GM23338 (cell line): Measurements from ENCODE around the gene ZNF101. TPM values are rescaled to one million over a fixed set of nuclear protein-coding genes. Genes with fewer than 3 reads are reported as not detected.

Source experiments
- ATAC-seq: fragments of 200-7000 bp; cut with Tn5 transposase; 3 replicates; pipeline ENCODE4 v1.9.1; 2020
- DNase-seq: peaks from one replicate; pipeline ENCODE4 v3.0.0-alpha.2; 2015; ENCODE audit warnings: low spot score
- H2AFZ ChIP-seq: fragments of 200-600 bp; sonication (generic); 2 replicates; pipeline ENCODE4 v1.8.0; 2016; ENCODE audit warnings: antibody characterized with exemption, mild to moderate bottlenecking, moderate library complexity
- H3F3A ChIP-seq: fragments of 200-600 bp; sonication (generic); replicated peaks from 2 replicates; pipeline ENCODE4 v1.8.0; 2017; ENCODE audit warnings: antibody characterized with exemption, mixed run types, low read depth
- H3K27ac ChIP-seq: fragments of 200-600 bp; sonication (generic); 2 replicates; pipeline ENCODE4 v1.6.1; 2016; ENCODE audit warnings: low read depth
- H3K27me3 ChIP-seq: fragments of 200-600 bp; sonication (generic); 2 replicates; pipeline ENCODE4 v1.8.0; 2016; ENCODE audit warnings: mild to moderate bottlenecking, mixed run types, moderate library complexity; ENCODE audit not compliant: insufficient read depth
- H3K36me3 ChIP-seq: fragments of 200-600 bp; sonication (generic); 2 replicates; pipeline ENCODE4 v1.8.0; 2016; ENCODE audit warnings: mild to moderate bottlenecking; ENCODE audit not compliant: insufficient read depth
- H3K4me1 ChIP-seq: fragments of 200-600 bp; sonication (generic); 2 replicates; pipeline ENCODE4 v1.8.0; 2016; ENCODE audit warnings: mild to moderate bottlenecking, moderate library complexity; ENCODE audit not compliant: insufficient read depth
- H3K4me2 ChIP-seq: fragments of 200-600 bp; sonication (generic); 2 replicates; pipeline ENCODE4 v1.7.1; 2017; ENCODE audit warnings: mixed run types
- H3K4me3 ChIP-seq: fragments of 200-600 bp; sonication (generic); 2 replicates; pipeline ENCODE4 v1.6.1; 2016; ENCODE audit warnings: mixed run types
- H3K79me2 ChIP-seq: fragments of 200-600 bp; sonication (generic); replicated peaks from 2 replicates; pipeline ENCODE4 v1.8.0; 2017; ENCODE audit warnings: mild to moderate bottlenecking; ENCODE audit not compliant: insufficient read depth
- H3K9me2 ChIP-seq: fragments of 200-600 bp; sonication (generic); 2 replicates; pipeline ENCODE4 v1.8.0; 2017; ENCODE audit not compliant: insufficient read depth
- H4K20me1 ChIP-seq: fragments of 200-600 bp; sonication (generic); replicated peaks from 2 replicates; pipeline ENCODE4 v1.8.0; 2017; ENCODE audit warnings: mild to moderate bottlenecking; ENCODE audit not compliant: insufficient read depth
- H3K27ac Mint-ChIP-seq: 2 replicates; pipeline ENCODE4 v1.8.0; 2020; ENCODE audit warnings: inconsistent platforms, mild to moderate bottlenecking, moderate library complexity, mixed read lengths
- H3K27me3 Mint-ChIP-seq: 3 replicates; pipeline ENCODE4 v1.8.0; 2022; ENCODE audit warnings: low read depth, mild to moderate bottlenecking, moderate library complexity, mixed read lengths, inconsistent platforms; ENCODE audit not compliant: insufficient read depth, poor library complexity
- H3K36me3 Mint-ChIP-seq: 3 replicates; pipeline ENCODE4 v1.8.0; 2021; ENCODE audit warnings: low read depth, mild to moderate bottlenecking, inconsistent platforms, moderate library complexity, mixed read lengths
- H3K4me1 Mint-ChIP-seq: 3 replicates; pipeline ENCODE4 v1.8.0; 2020; ENCODE audit warnings: mild to moderate bottlenecking, inconsistent platforms, mixed read lengths
- H3K4me3 Mint-ChIP-seq: 3 replicates; pipeline ENCODE4 v1.8.0; 2021; ENCODE audit warnings: moderate library complexity, mild to moderate bottlenecking, inconsistent platforms, mixed read lengths
- H3K9me3 Mint-ChIP-seq: 3 replicates; pipeline ENCODE4 v1.8.0; 2020; ENCODE audit warnings: moderate library complexity, mild to moderate bottlenecking, inconsistent platforms, mixed read lengths
- CREB1 ChIP-seq: fragments of 250-450 bp; sonication (Bioruptor Pico); IDR thresholded peaks from 2 replicates; pipeline ENCODE4 v1.5.0; 2020; ENCODE audit warnings: low read depth, mild to moderate bottlenecking, moderate library complexity
- CTCF ChIP-seq, 2 experiments: fragments of 200-600 bp in 1 of 2; sonication (generic) in 1 of 2; conservative IDR thresholded peaks; 2 replicates each; pipeline versions ENCODE4 v1.5.1 to v1.6.1; 2016 to 2017; ENCODE audit warnings: antibody characterized with exemption in 2 of 2, low read depth in 2 of 2, mild to moderate bottlenecking in 2 of 2, moderate library complexity in 1 of 2
- ETS1 ChIP-seq: IDR thresholded peaks from 2 replicates; pipeline ENCODE4 v1.6.1; 2016; ENCODE audit warnings: antibody characterized with exemption
- EZH2 ChIP-seq: fragments of 200-600 bp; sonication (generic); IDR thresholded peaks from one replicate; pipeline ENCODE4 v1.8.0; 2017; ENCODE audit warnings: antibody characterized with exemption, mild to moderate bottlenecking, low read depth; ENCODE audit not compliant: unreplicated experiment
- EZH2phosphoT487 ChIP-seq: fragments of 200-600 bp; sonication (generic); IDR thresholded peaks from one replicate; pipeline ENCODE4 v1.8.1; 2018; ENCODE audit warnings: antibody characterized with exemption; ENCODE audit not compliant: unreplicated experiment
- JUNB ChIP-seq: IDR thresholded peaks from one replicate; pipeline ENCODE4 v1.6.1; 2016; ENCODE audit warnings: antibody characterized with exemption; ENCODE audit not compliant: unreplicated experiment
- ZNF331 ChIP-seq: fragments of 250-450 bp; sonication (Bioruptor Pico); IDR thresholded peaks from 2 replicates; pipeline ENCODE4 v1.5.0; 2020; ENCODE audit warnings: low read depth, mild to moderate bottlenecking, moderate library complexity
- ZNF462 ChIP-seq: fragments of 250-450 bp; sonication (Bioruptor Pico); IDR thresholded peaks from 2 replicates; pipeline ENCODE4 v1.5.0; 2020; ENCODE audit warnings: mild to moderate bottlenecking, moderate library complexity
- polyA plus RNA-seq: library from polyadenylated mRNA; unstranded; fragments of >200 nt; fragmentation: Nextera tagmentation; extraction: Ambion mirVana; gene quantifications from 2 replicates; pipeline ENCODE4 v1.2.1, GENCODE V29; 2016
- total RNA-seq: library from RNA; depleted of rRNA; stranded (reverse); fragments of >200 nt; shearing (Covaris generic); gene quantifications from 2 replicates; pipeline ENCODE4 v1.2.3, GENCODE V29; 2014

Gene ZNF101
- total and polyA plus RNA-seq, 2 experiments from 2014 or later = 46.4 to 47.9 TPM

- no peak overlapping the region for H3K27ac Mint-ChIP-seq
- ATAC-seq = no peak
Observed at GRCh38 chr19:19656451-19657396, 11.9 kb upstream of the ZNF101 start.

More at GRCh38 chr19:19656451-19657396, 11.9 kb upstream of the ZNF101 start:
- no peak overlapping the region for H3K4me3 ChIP-seq
- no peak overlapping the region for H2AFZ ChIP-seq
- no peaks in the 10 kb centered on the region for H3K27me3 ChIP-seq
- H3F3A ChIP-seq = 0 out of 2 replicates have a peak, but pooled peaks cover 2% of the 10 kb centered on the region
- Mint-ChIP-seq H3K4me1 (peaks cover 6% of the 10 kb centered on the region; the same call in 2 of the 3 replicates), H3K9me3 (no peaks in the 10 kb centered on the region), H3K4me3 (no peak overlapping the region), H3K36me3 (peaks cover 81% of the 10 kb centered on the region), H3K27me3 (peaks cover 10% of the 10 kb centered on the region)
- H3K36me3 ChIP-seq = peaks cover 30% of the 10 kb centered on the region; the same call in 1 of the 2 replicates
- TF ChIP-seq EZH2phosphoT487 (no peak), EZH2 (no peak), JUNB (no peak), ZNF331 (CRISPR knock-in tag) (no peak), CREB1 (CRISPR knock-in tag) (no peak), ETS1 (no peak), CTCF (conservative IDR thresholded peaks at IDR 0.05; ENCODE audit: low read depth in 2 of 2) (no peak), ZNF462 (no peak)
- no peak overlapping the region for H3K27ac ChIP-seq
- H3K79me2 ChIP-seq = peaks cover 27% of the 10 kb centered on the region
- DNase-seq = no peak
- H3K9me2 ChIP-seq = no peaks in the 10 kb centered on the region
- peaks cover 10% of the 10 kb centered on the region; the same call in 1 of the 2 replicates for H4K20me1 ChIP-seq
- H3K4me2 ChIP-seq = no peak overlapping the region
- H3K4me1 ChIP-seq = no peaks in the 10 kb centered on the region
